Calu3 (cell line): ENCODE results near the gene FERMT1. TPM values are rescaled to one million over a fixed set of nuclear protein-coding genes. Genes with fewer than 3 reads are reported as not detected.

Source experiments
- BruUV-seq: library from RNA; stranded (reverse); fragments of 400-500 nt; replicated peaks from 2 replicates; lab custom pipeline; 2021; lab: Mats Ljungman, UMichigan
- CTCF ChIA-PET: fragments of 300-600 bp; sonication (Branson Sonifier 250); formaldehyde crosslinking; loops from one replicate; lab custom pipeline; 2022; ENCODE audit warnings: antibody characterized with exemption; lab: Charles Lee
- DNase-seq: peaks from one replicate; pipeline ENCODE4 v3.0.0; 2022
- H3K27ac Mint-ChIP-seq: one replicate; pipeline ENCODE4 v1.8.0; 2022; ENCODE audit warnings: mixed read lengths; ENCODE audit not compliant: unreplicated experiment
- H3K27me3 Mint-ChIP-seq: one replicate; pipeline ENCODE4 v1.8.0; 2022; ENCODE audit warnings: mixed read lengths; ENCODE audit not compliant: unreplicated experiment
- H3K36me3 Mint-ChIP-seq: one replicate; pipeline ENCODE4 v1.8.0; 2022; ENCODE audit warnings: mild to moderate bottlenecking, moderate library complexity, mixed read lengths; ENCODE audit not compliant: insufficient read depth, unreplicated experiment
- H3K4me1 Mint-ChIP-seq: one replicate; pipeline ENCODE4 v1.8.0; 2022; ENCODE audit warnings: mild to moderate bottlenecking, low read depth, mixed read lengths; ENCODE audit not compliant: unreplicated experiment
- H3K4me3 Mint-ChIP-seq: one replicate; pipeline ENCODE4 v1.8.0; 2022; ENCODE audit warnings: mild to moderate bottlenecking, low read depth, moderate library complexity, mixed read lengths; ENCODE audit not compliant: unreplicated experiment
- H3K9me3 Mint-ChIP-seq: one replicate; pipeline ENCODE4 v1.8.0; 2022; ENCODE audit warnings: low read depth, mixed read lengths; ENCODE audit not compliant: unreplicated experiment
- intact Hi-C: fragments of 100-400 bp; cut with micrococcal nuclease; formaldehyde crosslinking; loops from one replicate; pipeline ENCODE4 v1.10.0; 2022; ENCODE audit not compliant: unreplicated experiment
- total RNA-seq: library from RNA; stranded (reverse); gene quantifications from 2 replicates; pipeline ENCODE4 v1.2.3, GENCODE V29; 2022
- TF ChIP-seq, protein P1 (sequence below): fragments of 200-600 bp; IDR thresholded peaks from one replicate; pipeline ENCODE4 v1.8.0; 2022; ENCODE audit warnings: antibody characterized with exemption; ENCODE audit not compliant: unreplicated experiment

The FERMT1 gene
- total RNA-seq, 1 experiment from 2014 or later = 23.5 TPM

DNA sequence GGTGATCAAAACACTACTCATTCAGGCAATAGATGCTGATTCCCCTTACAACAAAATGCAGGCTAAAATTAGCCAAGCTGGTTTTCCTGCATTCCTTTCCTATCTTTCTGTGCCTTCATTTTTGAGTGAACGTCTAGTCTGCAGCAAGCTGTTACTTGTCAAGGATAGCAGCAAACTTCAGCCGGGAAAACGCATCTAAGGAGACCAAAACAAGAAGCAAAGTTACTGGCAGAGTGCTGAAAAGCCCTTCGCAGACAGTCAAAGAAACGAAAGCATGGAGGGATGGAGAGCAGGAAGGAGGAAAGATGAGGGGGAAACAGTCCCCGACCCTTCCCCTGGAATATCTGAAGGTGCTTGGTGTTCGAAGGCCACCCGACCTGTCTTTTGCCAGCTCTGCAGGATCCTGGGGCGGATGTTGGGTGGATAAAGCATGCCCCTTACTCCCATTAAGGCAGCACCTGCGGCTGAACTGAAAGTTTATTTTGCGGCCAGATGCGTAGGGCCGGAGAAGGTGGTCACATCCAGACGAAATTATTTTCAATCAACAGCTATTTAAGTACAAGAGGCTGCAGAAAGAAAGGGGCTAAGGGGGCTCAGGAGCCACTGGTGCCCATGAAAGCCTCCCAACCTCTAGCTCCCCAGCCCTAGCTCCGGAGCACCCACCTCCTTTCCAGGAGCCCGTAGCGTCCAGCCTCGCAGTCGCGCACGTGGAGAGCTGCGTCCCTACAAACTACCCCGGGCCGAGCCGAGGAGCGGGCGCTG lies 538 bp downstream of the FERMT1 start:
- CTCF ChIA-PET = interaction anchor here (0.6 kb wide), 1 partner anchor 8 kb away, joined by 4 read pairs; no protein-coding TSS in a partner anchor
- BruUV-seq = no TSS peak
- peak; percentile 30 for DNase-seq
- H3K27ac Mint-ChIP-seq = peak overlapping the region; percentile 89
- H3K36me3 Mint-ChIP-seq = peaks cover 31% of the 10 kb centered on the region
- no peaks in the 10 kb centered on the region for H3K9me3 Mint-ChIP-seq
- intact Hi-C loops = no loop called here
- peak overlapping the region; percentile 91 for H3K4me3 Mint-ChIP-seq
- TF ChIP-seq, protein P1, sequence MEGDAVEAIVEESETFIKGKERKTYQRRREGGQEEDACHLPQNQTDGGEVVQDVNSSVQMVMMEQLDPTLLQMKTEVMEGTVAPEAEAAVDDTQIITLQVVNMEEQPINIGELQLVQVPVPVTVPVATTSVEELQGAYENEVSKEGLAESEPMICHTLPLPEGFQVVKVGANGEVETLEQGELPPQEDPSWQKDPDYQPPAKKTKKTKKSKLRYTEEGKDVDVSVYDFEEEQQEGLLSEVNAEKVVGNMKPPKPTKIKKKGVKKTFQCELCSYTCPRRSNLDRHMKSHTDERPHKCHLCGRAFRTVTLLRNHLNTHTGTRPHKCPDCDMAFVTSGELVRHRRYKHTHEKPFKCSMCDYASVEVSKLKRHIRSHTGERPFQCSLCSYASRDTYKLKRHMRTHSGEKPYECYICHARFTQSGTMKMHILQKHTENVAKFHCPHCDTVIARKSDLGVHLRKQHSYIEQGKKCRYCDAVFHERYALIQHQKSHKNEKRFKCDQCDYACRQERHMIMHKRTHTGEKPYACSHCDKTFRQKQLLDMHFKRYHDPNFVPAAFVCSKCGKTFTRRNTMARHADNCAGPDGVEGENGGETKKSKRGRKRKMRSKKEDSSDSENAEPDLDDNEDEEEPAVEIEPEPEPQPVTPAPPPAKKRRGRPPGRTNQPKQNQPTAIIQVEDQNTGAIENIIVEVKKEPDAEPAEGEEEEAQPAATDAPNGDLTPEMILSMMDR = no peak
- H3K4me1 Mint-ChIP-seq = no peaks in the 10 kb centered on the region
- no peaks in the 10 kb centered on the region for H3K27me3 Mint-ChIP-seq

DNA sequence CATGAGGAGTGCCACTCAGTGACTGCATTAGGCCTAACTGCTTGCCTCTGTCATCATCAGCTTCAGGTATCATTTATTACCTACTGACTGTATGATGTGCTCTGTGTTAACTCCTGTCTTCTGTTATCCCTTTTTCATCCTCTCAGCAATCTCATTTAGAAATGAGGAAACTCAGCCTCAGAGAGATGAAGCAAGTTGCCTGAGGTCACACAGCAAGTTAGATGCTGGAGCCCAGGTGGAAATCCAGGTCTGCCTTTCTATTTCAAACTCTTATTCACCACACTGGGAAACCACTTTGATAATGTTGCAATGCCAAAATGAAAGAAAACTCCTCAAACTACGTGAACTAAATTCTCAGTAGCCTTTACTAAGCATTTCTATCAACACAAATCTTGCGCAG lies 1.3 kb downstream of the FERMT1 start:
- H3K27me3 Mint-ChIP-seq = no peaks in the 10 kb centered on the region
- H3K4me3 Mint-ChIP-seq = peak overlapping the region; percentile 91
- no peaks in the 10 kb centered on the region for H3K4me1 Mint-ChIP-seq
- intact Hi-C loops = no loop called here
- peaks cover 31% of the 10 kb centered on the region for H3K36me3 Mint-ChIP-seq
- no peak for DNase-seq
- H3K27ac Mint-ChIP-seq = peak overlapping the region; percentile 89
- H3K9me3 Mint-ChIP-seq = no peaks in the 10 kb centered on the region
- TF ChIP-seq, protein P1 = no peak
- CTCF ChIA-PET = interaction anchor here (0.6 kb wide), 1 partner anchor 9 kb away, joined by 4 read pairs; no protein-coding TSS in a partner anchor
- no TSS peak for BruUV-seq

DNA sequence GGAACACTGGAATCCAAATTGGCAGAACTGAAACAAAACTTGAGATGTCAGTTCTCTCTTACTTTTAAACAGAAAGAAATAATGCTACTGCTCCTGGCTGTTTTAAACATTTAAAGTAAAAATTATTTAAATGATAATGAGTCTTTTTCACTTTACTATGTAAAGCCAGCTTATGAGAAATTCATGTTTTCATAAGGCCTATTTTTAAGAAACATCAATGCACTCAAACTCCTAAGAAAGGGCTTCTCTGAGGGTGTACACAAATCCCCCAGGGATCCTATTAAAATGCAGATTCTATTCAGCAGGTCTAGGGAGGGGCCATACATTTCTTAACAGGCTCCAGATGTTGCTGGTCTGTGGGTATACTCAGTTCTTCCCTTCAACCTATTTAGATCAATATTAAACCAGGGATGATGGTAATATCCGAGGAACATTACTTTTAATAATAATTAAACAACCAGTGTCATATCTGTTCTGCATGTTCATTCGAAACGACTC lies 2.3 kb downstream of the FERMT1 start:
- no peaks in the 10 kb centered on the region for H3K9me3 Mint-ChIP-seq
- no peaks in the 10 kb centered on the region for H3K4me1 Mint-ChIP-seq
- H3K36me3 Mint-ChIP-seq = peaks cover 31% of the 10 kb centered on the region
- CTCF ChIA-PET = no interaction called here
- no peak for DNase-seq
- intact Hi-C loops = no loop called here
- BruUV-seq = no TSS peak
- H3K27me3 Mint-ChIP-seq = no peaks in the 10 kb centered on the region
- TF ChIP-seq, protein P1 = no peak
- H3K27ac Mint-ChIP-seq = no peak overlapping the region
- H3K4me3 Mint-ChIP-seq = peak overlapping the region; percentile 19

DNA sequence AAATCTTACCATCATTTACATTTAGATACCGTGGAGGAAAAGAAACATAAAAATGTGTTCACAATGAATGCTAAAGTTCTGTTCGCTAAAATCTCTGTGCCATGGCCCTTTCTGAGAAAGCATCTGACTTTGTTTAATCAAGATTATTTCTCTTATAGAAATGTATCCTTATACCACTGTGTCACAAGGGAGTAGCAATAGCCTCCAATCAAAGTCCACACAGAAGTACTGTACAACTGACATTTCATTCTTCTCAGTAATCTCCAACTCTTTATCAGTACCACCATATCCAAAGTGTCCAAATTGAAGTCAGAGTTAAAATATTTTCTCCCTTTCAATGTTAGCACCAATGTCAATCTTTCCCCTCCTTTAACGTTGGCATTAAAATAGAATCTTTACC lies 6.1 kb downstream of the FERMT1 start:
- intact Hi-C loops = no loop called here
- CTCF ChIA-PET = no interaction called here
- no TSS peak for BruUV-seq
- no peak overlapping the region for H3K27ac Mint-ChIP-seq
- no peaks in the 10 kb centered on the region for H3K27me3 Mint-ChIP-seq
- no peaks in the 10 kb centered on the region for H3K4me1 Mint-ChIP-seq
- TF ChIP-seq, protein P1 = no peak
- H3K36me3 Mint-ChIP-seq = peaks cover 35% of the 10 kb centered on the region
- DNase-seq = no peak
- H3K4me3 Mint-ChIP-seq = no peak overlapping the region
- H3K9me3 Mint-ChIP-seq = peaks cover 4% of the 10 kb centered on the region
